H9 (cell line): ENCODE results near the gene ZNF341. TPM values are rescaled to one million over a fixed set of nuclear protein-coding genes. Genes with fewer than 3 reads are reported as not detected.

Source experiments
- DNase-seq: peaks from one replicate; pipeline ENCODE4 v3.0.0-alpha.2; 2017
- H2AFZ ChIP-seq: one replicate; pipeline ENCODE4 v1.6.1; 2013; ENCODE audit warnings: mild to moderate bottlenecking, low read length, control low read depth, moderate library complexity
- H2AK5ac ChIP-seq: 2 replicates; pipeline ENCODE4 v1.6.1; 2013; ENCODE audit warnings: low read length, control low read depth, mixed read lengths; ENCODE audit not compliant: insufficient read length
- H2BK120ac ChIP-seq: one replicate; pipeline ENCODE4 v1.6.1; 2013; ENCODE audit warnings: low read depth, mild to moderate bottlenecking, low read length, control low read depth, inconsistent platforms; ENCODE audit not compliant: poor library complexity, severe bottlenecking
- H2BK12ac ChIP-seq: 2 replicates; pipeline ENCODE4 v1.6.1; 2013; ENCODE audit warnings: low read length, control low read depth, mixed read lengths, low read depth; ENCODE audit not compliant: insufficient read length
- H2BK15ac ChIP-seq: 2 replicates; pipeline ENCODE4 v1.6.1; 2013; ENCODE audit warnings: low read depth, low read length, control low read depth
- H2BK20ac ChIP-seq: one replicate; pipeline ENCODE4 v1.6.1; 2013; ENCODE audit warnings: low read depth, mild to moderate bottlenecking, low read length, control low read depth, inconsistent platforms; ENCODE audit not compliant: poor library complexity, severe bottlenecking
- H2BK5ac ChIP-seq: 2 replicates; pipeline ENCODE4 v1.6.1; 2013; ENCODE audit warnings: low read length, control low read depth, mixed read lengths; ENCODE audit not compliant: insufficient read length
- H3K14ac ChIP-seq: 2 replicates; pipeline ENCODE4 v1.6.1; 2013; ENCODE audit warnings: low read length, control low read depth; ENCODE audit not compliant: insufficient read depth
- H3K18ac ChIP-seq: 2 replicates; pipeline ENCODE4 v1.6.1; 2013; ENCODE audit warnings: low read depth, mild to moderate bottlenecking, mixed read lengths, low read length, control low read depth; ENCODE audit not compliant: insufficient read length
- H3K23ac ChIP-seq: 2 replicates; pipeline ENCODE4 v1.6.1; 2013; ENCODE audit warnings: low read length, control low read depth, mixed read lengths, low read depth; ENCODE audit not compliant: insufficient read length
- H3K23me2 ChIP-seq: 2 replicates; pipeline ENCODE4 v1.6.1; 2013; ENCODE audit warnings: low read depth, mild to moderate bottlenecking, mixed read lengths, low read length, control low read depth; ENCODE audit not compliant: insufficient read length, poor library complexity, severe bottlenecking
- H3K27ac ChIP-seq: 2 replicates; pipeline ENCODE4 v1.5.1; 2013; ENCODE audit warnings: low read length, control low read depth, mixed read lengths, low read depth; ENCODE audit not compliant: insufficient read length
- H3K27me3 ChIP-seq: 2 replicates; pipeline ENCODE4 v1.6.1; 2013; ENCODE audit warnings: low read length, control low read depth, inconsistent platforms; ENCODE audit not compliant: insufficient read depth
- H3K4ac ChIP-seq: 2 replicates; pipeline ENCODE4 v1.6.1; 2013; ENCODE audit warnings: low read depth, mild to moderate bottlenecking, control low read depth, inconsistent platforms, low read length, moderate library complexity
- H3K4me1 ChIP-seq: 2 replicates; pipeline ENCODE4 v1.6.1; 2013; ENCODE audit warnings: low read length, control low read depth, inconsistent platforms; ENCODE audit not compliant: insufficient read depth
- H3K4me2 ChIP-seq: 2 replicates; pipeline ENCODE4 v1.6.1; 2013; ENCODE audit warnings: low read length, control low read depth, mixed read lengths; ENCODE audit not compliant: insufficient read length, insufficient read depth
- H3K56ac ChIP-seq: 2 replicates; pipeline ENCODE4 v1.6.1; 2013; ENCODE audit warnings: low read depth, mild to moderate bottlenecking, mixed read lengths, low read length, control low read depth; ENCODE audit not compliant: insufficient read length
- H3K79me1 ChIP-seq: 2 replicates; pipeline ENCODE4 v1.6.1; 2013; ENCODE audit warnings: low read depth, mild to moderate bottlenecking, moderate library complexity, low read length, control low read depth, inconsistent platforms; ENCODE audit not compliant: insufficient read depth, poor library complexity, severe bottlenecking
- H3K79me2 ChIP-seq: 2 replicates; pipeline ENCODE4 v1.6.1; 2013; ENCODE audit warnings: low read length, control low read depth, inconsistent platforms; ENCODE audit not compliant: insufficient read depth
- H3K9ac ChIP-seq: 2 replicates; pipeline ENCODE4 v1.6.1; 2013; ENCODE audit warnings: low read length, control low read depth, mixed read lengths; ENCODE audit not compliant: insufficient read length; ENCODE audit errors: extremely low read depth
- H3K9me3 ChIP-seq: one replicate; pipeline ENCODE4 v1.6.1; 2013; ENCODE audit warnings: low read depth, low read length, inconsistent platforms; ENCODE audit not compliant: control insufficient read depth
- H3T11ph ChIP-seq: one replicate; pipeline ENCODE4 v1.6.1; 2013; ENCODE audit warnings: mild to moderate bottlenecking, low read length, control low read depth, inconsistent platforms
- H4K20me1 ChIP-seq: one replicate; pipeline ENCODE4 v1.6.1; 2013; ENCODE audit not compliant: control insufficient read depth, insufficient read length, insufficient read depth
- H4K5ac ChIP-seq: 2 replicates; pipeline ENCODE4 v1.6.1; 2013; ENCODE audit warnings: low read depth, mild to moderate bottlenecking, mixed read lengths, low read length, control low read depth; ENCODE audit not compliant: insufficient read length
- H4K8ac ChIP-seq: replicated peaks from 2 replicates; pipeline ENCODE4 v1.6.1; 2013; ENCODE audit warnings: low read length, control low read depth, mixed read lengths, low read depth; ENCODE audit not compliant: insufficient read length
- H4K91ac ChIP-seq: 2 replicates; pipeline ENCODE4 v1.6.1; 2013; ENCODE audit warnings: low read depth, mild to moderate bottlenecking, moderate library complexity, mixed read lengths, low read length, control low read depth; ENCODE audit not compliant: insufficient read length
- H3K27ac Mint-ChIP-seq, 3 experiments: 2 replicates in 2 of 3; 3 replicates in 1 of 3; pipeline ENCODE4 v1.8.0; 2020 to 2021; ENCODE audit warnings: mixed read lengths in 3 of 3, mild to moderate bottlenecking in 1 of 3, moderate library complexity in 1 of 3
- H3K27me3 Mint-ChIP-seq: 2 replicates; pipeline ENCODE4 v1.8.0; 2021; ENCODE audit warnings: low read depth, mild to moderate bottlenecking, moderate library complexity, mixed read lengths
- H3K36me3 Mint-ChIP-seq, 3 experiments: 2 replicates in 2 of 3; 3 replicates in 1 of 3; pipeline ENCODE4 v1.8.0; 2020 to 2021; ENCODE audit warnings: low read depth in 3 of 3, mixed read lengths in 3 of 3; ENCODE audit not compliant: insufficient read depth in 1 of 3
- H3K4me1 Mint-ChIP-seq, 2 experiments: 2 replicates each; pipeline ENCODE4 v1.8.0; 2020; ENCODE audit warnings: mixed read lengths in 2 of 2
- H3K4me3 Mint-ChIP-seq, 2 experiments: 2 replicates in 1 of 2; 3 replicates in 1 of 2; pipeline ENCODE4 v1.8.0; 2020 to 2021; ENCODE audit warnings: mild to moderate bottlenecking in 2 of 2, mixed read lengths in 2 of 2, moderate library complexity in 1 of 2
- H3K9me3 Mint-ChIP-seq, 2 experiments: 2 replicates in 1 of 2; 3 replicates in 1 of 2; pipeline ENCODE4 v1.8.0; 2020; ENCODE audit warnings: mild to moderate bottlenecking in 2 of 2, mixed read lengths in 2 of 2, moderate library complexity in 1 of 2
- CTCF ChIP-seq: fragments of 200-600 bp; sonication (generic); conservative IDR thresholded peaks from 3 replicates; pipeline ENCODE4 v1.8.0; 2021; ENCODE audit warnings: antibody characterized with exemption, mild to moderate bottlenecking
- WGBS: extraction: QIAGEN DNeasy Blood & Tissue Kit; methylation state at CpG from one replicate; pipeline ENCODE4 v1.1.7; 2013; ENCODE audit warnings: missing lambda C conversion rate, low lambda C conversion rate, mixed read lengths; ENCODE audit not compliant: insufficient read length; ENCODE audit errors: extremely low coverage; 5-methylcytosine and 5-hydroxymethylcytosine counted together
- total RNA-seq: library from RNA; stranded (reverse); gene quantifications from 2 replicates; pipeline ENCODE4 v1.2.1, GENCODE V29; 2021

The ZNF341 gene
- total RNA-seq, 1 experiment from 2014 or later = 5.2 TPM

- no peak for DNase-seq
- H2BK15ac ChIP-seq = no peak overlapping the region
- H3K4me3 Mint-ChIP-seq = no peak overlapping the region
Observed at GRCh38 chr20:33709398-33709797, 22.4 kb upstream of the ZNF341 start.

More at GRCh38 chr20:33709398-33709797, 22.4 kb upstream of the ZNF341 start:
- no peak overlapping the region for H3K18ac ChIP-seq
- Mint-ChIP-seq H3K4me1 (peaks cover 13 to 25% of the 10 kb centered on the region in 2 experiments), H3K27me3 (no peaks in the 10 kb centered on the region), H3K9me3 (peaks cover 0 to 2% of the 10 kb centered on the region in 2 experiments; a peak in 2 of 5 replicates), H3K36me3 (peaks cover 0 to 4% (median 0%) of the 10 kb centered on the region in 3 experiments; a peak in 2 of 7 replicates), H3K27ac (peak overlapping the region in 1 of 3 experiments; percentile 87; a peak in 1 of 7 replicates)
- no peaks in the 10 kb centered on the region for H4K20me1 ChIP-seq
- TF ChIP-seq CTCF = no peak
- H2AK5ac ChIP-seq = no peak overlapping the region
- no peaks in the 10 kb centered on the region for H3K9me3 ChIP-seq
- no CpG with 5 or more reads among the region's 2 CpGs for WGBS
- no peak overlapping the region for H2AFZ ChIP-seq
- H3T11ph ChIP-seq = no peak overlapping the region
- H2BK20ac ChIP-seq = no peak overlapping the region
- H4K91ac ChIP-seq = no peak overlapping the region
- H2BK12ac ChIP-seq = no peak overlapping the region
- no peak overlapping the region for H3K14ac ChIP-seq
- H3K4me2 ChIP-seq = no peak overlapping the region
- H2BK120ac ChIP-seq = no peak overlapping the region
- H3K79me2 ChIP-seq = no peaks in the 10 kb centered on the region
- H3K23me2 ChIP-seq = no peaks in the 10 kb centered on the region
- no peak overlapping the region for H3K4ac ChIP-seq
- H4K8ac ChIP-seq = no peak overlapping the region
- no peak overlapping the region for H3K23ac ChIP-seq
- no peaks in the 10 kb centered on the region for H3K79me1 ChIP-seq
- H3K56ac ChIP-seq = no peak overlapping the region
- no peaks in the 10 kb centered on the region; the same call in 1 of the 2 replicates for H3K4me1 ChIP-seq
- H3K27ac ChIP-seq = no peak overlapping the region
- no peak overlapping the region for H2BK5ac ChIP-seq
- no peak overlapping the region for H4K5ac ChIP-seq
- no peak overlapping the region for H3K9ac ChIP-seq
- no peaks in the 10 kb centered on the region for H3K27me3 ChIP-seq
